CD4-positive, alpha-beta T cell treated with Interleukin-15 for 4 hours (primary cell): ENCODE measurements around the gene LGI4.

ENCODE experiments used
- DNase-seq: peaks from one replicate; pipeline ENCODE4 v3.0.0-alpha.2; 2020; ENCODE audit warnings: low spot score

The LGI4 gene

DNA sequence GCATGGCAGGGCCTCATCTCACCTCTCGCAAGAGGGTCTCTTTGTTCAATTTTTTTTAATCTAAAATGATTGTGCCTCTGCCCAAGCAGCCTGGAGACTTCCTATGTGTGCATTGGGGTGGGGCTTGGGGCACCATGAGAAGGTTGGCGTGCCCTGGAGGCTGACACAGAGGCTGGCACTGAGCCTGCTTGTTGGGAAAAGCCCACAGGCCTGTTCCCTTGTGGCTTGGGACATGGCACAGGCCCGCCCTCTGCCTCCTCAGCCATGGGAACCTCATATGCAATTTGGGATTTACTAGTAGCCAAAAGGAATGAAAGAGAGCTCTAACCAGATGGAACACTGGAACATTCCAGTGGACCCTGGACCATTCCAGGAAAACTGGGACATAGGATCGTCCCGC is 11.3 kb downstream of the LGI4 start:
- no peak for DNase-seq

- no peak for DNase-seq
Observed at GRCh38 chr19:35122687-35123551, 11.9 kb downstream of the LGI4 start.

DNA sequence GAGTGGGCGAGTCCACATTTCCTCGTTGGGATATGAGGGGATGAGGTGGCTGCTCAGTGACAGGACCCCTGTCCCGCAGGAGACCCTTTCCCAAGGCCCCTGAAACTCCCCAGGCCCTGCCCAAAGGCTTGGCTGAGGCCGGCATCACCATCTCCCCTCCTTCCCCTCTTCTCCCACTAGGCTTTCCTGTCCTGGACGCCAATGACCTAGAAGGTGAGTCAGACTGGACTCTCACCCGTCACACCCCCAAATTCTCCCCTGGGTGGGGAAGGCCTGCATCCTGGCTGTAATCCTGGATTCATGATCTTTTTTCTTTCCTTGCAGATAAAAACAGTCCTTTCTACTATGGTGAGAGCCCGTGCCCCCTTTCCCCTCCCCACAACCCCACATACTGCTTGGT is 14.0 kb downstream of the LGI4 start:
- DNase-seq, result no peak

DNA sequence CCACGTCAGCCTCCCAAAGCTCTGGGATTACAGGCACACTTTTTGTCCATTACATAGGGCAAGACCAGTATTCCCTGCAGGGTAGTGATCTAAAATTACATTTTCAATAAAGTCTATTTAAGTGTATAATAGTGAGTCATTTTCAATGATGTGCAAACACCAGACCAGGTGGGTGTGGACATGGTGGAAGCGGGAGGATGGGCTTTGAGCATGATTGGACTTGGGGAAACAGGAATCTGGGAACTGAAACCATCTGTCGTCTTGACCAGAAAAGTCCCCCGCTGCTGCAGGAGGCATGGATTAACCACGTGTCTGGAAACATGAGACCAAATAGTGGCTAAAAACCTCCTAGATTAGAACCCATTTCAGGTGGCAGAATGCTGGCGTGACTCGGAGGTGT is 14.4 kb downstream of the LGI4 start:
- no peak for DNase-seq

DNA sequence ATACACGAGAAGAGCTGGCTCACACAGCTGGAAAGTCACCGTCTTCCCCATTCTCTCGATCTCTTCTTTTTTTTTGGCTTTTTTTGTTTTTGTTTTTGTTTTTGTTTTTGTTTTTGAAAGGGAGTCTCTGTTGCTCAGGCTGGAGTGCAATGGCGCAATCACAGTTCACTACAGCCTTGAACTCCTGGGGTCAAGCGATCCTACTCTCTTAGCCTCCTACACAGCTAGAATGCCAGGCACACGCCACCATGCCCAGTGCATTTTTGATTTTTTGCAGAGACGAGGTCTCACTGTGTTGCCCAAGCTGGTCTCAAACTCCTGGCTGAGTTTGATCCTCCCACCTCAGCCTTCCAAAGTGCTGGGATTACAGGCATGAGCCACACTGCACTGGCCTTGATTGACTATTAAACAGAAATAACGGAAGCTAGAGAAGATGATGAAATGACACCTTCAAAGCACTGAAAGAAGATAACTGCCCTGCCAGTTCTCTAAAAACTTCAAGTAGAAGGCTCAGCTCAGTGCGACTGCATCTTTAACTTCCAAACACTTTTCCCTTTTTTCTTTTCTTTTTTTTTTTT is 15.2 kb downstream of the LGI4 start:
- DNase-seq, result no peak

DNA sequence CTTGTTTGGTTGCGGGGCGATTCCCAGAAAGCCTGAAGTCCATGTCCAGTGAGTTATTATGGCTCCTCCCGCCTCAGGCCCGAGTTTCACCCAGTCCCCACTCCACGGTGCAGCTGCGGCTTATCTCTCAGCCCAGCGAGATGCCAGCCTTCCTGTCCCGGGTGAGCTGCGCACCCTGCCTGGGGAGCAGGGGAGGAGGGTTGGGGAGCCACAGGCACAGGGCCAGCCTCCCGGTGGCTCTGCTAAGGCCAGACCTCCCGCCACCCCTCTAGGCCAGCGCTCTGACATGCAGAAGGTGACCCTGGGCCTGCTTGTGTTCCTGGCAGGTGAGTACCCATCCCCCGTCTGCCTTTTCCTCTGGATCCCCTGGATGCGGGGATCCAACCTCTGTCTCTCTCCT is 15.8 kb downstream of the LGI4 start:
- DNase-seq, result no peak

- DNase-seq, result no peak
Observed at GRCh38 chr19:35118268-35119020, 16.4 kb downstream of the LGI4 start.

DNA sequence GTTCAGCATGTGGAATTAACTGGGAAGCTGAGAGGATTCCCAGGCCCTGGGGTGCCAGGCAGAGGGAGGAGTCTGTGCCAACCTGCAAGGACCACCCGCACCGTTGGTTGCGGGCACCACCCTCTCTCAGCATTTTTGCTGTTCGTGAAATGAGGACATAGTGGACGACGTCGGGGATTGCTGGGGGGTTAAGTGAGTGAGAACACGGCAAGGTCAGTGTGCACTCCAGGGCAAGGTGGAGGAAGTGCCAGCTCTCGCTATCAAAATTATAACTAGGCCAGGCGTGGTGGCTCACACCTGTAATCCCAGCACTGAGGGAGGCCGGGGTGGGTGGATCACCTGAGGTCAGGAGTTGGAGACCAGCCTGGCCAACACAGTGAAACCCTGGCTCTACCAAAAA is 17.1 kb downstream of the LGI4 start:
- DNase-seq, result no peak

GRCh38 chr19:35117116-35117515 is 17.7 kb downstream of the LGI4 start:
- no peak for DNase-seq

GRCh38 chr19:35116072-35116801 is 18.6 kb downstream of the LGI4 start:
- DNase-seq, result no peak

DNA sequence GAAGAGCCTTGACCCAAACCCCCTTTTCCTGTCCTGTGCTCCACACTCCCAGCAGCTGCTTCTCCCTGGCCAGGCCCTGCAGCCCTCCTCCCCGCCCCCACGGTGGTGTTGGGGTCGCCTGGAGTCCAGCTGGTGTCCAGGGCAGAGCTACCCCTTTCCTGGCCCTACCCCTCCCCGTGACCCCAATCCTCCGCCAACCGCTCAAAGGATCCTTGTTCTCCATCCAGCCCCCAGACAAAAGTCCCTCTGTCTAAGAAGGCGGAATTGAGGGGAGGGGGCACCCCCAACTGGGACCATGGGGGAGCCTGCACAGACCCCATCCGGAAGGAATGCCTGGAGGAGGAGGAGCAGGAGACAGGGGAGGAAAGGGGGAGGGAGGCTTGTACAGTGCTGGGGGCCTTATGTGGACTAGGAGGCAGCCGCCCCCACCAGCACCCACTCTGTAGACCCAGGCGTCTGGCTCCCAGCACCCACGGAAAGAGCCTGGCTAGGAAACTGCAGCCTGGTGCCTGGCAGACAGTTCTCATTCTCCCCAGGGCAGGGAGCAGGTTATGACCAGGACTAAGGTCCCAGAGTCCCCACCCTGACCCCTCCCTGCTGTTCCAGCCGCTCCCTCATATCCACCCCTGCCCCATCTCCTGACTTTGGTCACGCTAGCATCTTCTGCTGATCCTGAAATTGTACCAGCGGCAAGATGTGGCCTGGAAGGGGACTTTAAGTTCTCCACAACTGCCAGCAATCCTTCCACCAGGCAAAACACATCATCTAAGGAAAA is 19.5 kb downstream of the LGI4 start, which contains the start of gene FXYD3:
TSS of gene FXYD3 (plus strand) at position 647 of the 775 bp plus-strand sequence. CDS start 3,554 bp downstream, outside the sequence.
- no peak for DNase-seq

GRCh38 chr19:35114353-35115176 is 20.3 kb downstream of the LGI4 start:
- peak; percentile 65 for DNase-seq

- no peak for DNase-seq
Observed at GRCh38 chr19:35112995-35113688, 21.7 kb downstream of the LGI4 start.

- no peak for DNase-seq
Observed at GRCh38 chr19:35110974-35111373, 23.9 kb downstream of the LGI4 start.

- no peak for DNase-seq
Observed at GRCh38 chr19:35109395-35110112, 25.3 kb downstream of the LGI4 start.

GRCh38 chr19:35108730-35109129 is 26.1 kb downstream of the LGI4 start:
- no peak for DNase-seq

DNA sequence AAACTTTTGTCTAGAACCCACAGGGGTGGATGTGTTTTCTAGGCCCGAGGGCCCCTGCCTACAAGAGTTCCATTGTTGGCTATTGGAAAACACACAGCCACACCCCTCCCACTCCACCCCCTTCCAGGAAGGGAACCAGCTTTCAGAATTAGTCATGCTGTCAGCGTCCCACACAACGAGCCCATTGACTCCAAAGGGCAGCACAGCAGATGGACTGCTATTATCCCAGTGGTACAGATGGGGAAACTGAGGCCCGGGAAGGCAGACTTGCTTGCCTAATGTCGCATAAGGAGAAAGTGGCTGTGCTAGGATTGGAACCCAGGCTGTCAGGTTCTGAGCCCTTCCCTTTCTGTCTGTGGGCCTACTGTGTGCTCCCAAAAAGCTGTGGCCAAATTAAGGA is 27.3 kb downstream of the LGI4 start:
- DNase-seq, result no peak

DNA sequence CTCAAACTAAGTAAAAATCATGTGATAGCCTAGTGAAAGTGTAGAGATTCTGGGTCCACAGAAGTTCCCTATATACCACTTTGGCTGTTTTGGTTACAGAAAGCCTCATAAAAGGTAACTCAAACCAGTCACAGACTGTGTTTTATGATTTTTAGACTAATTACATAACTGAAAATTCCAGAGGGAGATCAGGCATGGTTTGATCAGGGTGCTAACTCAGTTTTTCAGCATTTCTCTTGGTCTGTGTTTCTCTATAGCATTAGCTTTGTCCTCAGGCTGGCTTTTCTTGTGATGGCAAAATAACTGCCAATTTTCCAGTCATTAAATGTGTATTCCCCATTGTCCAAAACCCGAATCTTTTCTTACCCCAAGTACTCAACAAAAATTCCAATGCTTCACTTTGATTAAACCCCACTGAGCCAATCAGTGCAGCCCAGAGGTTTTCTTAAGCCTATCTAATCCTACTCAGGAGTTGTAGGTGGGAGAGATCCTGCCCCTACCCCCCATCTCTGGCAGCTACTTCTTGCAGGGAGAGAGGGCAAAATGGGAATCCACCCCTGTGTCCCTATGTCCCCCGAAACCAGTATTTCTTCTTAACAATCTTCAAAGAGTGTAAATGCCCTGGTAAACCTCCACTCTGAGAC is 27.8 kb downstream of the LGI4 start:
- DNase-seq, result no peak

DNA sequence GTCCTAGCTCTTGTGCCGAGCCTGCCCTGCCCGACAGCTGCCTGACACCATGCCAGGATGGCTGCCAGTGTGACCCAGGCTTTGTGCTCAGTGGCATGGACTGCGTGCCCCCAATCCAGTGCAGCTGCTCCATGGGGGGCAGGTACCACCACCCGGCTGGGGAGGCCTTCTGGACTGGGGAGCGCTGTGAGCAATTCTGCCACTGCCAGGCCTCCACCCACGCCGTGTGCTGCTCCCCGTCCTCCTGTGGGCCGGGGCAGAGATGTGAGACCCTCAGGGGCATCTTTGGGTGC is 28.6 kb downstream of the LGI4 start:
- no peak for DNase-seq
